GM12878 (cell line): Measurements from ENCODE around the gene CLCNKB. TPM values are rescaled to one million over a fixed set of nuclear protein-coding genes. Genes with fewer than 3 reads are reported as not detected.

ENCODE experiments used
- ATAC-seq: fragments of 200-7000 bp; cut with Tn5 transposase; 3 replicates; pipeline ENCODE4 v1.9.1; 2020; ENCODE audit warnings: mild to moderate bottlenecking, moderate library complexity
- BruUV-seq: library from RNA; stranded (reverse); fragments of 400-500 nt; replicated peaks from 2 replicates; lab custom pipeline; 2021; lab: Mats Ljungman, UMichigan
- CTCF ChIA-PET: fragments of 300-600 bp; sonication (Branson Sonifier 250); formaldehyde crosslinking; extraction: SDS; loops from one replicate; lab custom pipeline; 2021; ENCODE audit warnings: inconsistent platforms; lab: Yijun Ruan, JAX
- POLR2A ChIA-PET: fragments of 350-600 bp; formaldehyde crosslinking; extraction: SDS; loops from one replicate; lab custom pipeline; 2021; ENCODE audit warnings: inconsistent platforms; lab: Charles Lee
- RAD21 ChIA-PET: fragments of 300-600 bp; sonication (Branson Sonifier 250); formaldehyde crosslinking; loops from one replicate; lab custom pipeline; 2023; ENCODE audit warnings: antibody characterized with exemption; ENCODE audit not compliant: unreplicated experiment; lab: Charles Lee
- SMC1A ChIA-PET: fragments of 300-600 bp; sonication (Branson Sonifier 250); formaldehyde crosslinking; loops from one replicate; lab custom pipeline; 2023; ENCODE audit not compliant: unreplicated experiment, uncharacterized antibody; lab: Charles Lee
- DNase-seq: peaks from one replicate; pipeline ENCODE4 v3.0.0-alpha.2; 2011; ENCODE audit warnings: low read depth, low spot score
- FAIRE-seq: peaks from 3 replicates; lab custom pipeline; 2011; peaks lifted over from hg19 to GRCh38; lab: Jason Lieb, UNC
- H2AFZ ChIP-seq: 2 replicates; pipeline ENCODE4 v1.6.0; 2011; ENCODE audit warnings: low read depth, low read length, control low read depth; ENCODE audit not compliant: control insufficient read depth
- H3K27ac ChIP-seq: 2 replicates; pipeline ENCODE4 v1.5.1; 2011; ENCODE audit warnings: control low read depth; ENCODE audit not compliant: control insufficient read depth, insufficient read depth
- H3K27me3 ChIP-seq, 2 experiments: replicated peaks in 1 of 2; 2 replicates each; pipeline versions ENCODE4 v1.6.0 to v1.6.1; 2011; ENCODE audit warnings: low read length in 1 of 2; ENCODE audit not compliant: control insufficient read depth in 2 of 2, insufficient read depth in 2 of 2
- H3K36me3 ChIP-seq, 2 experiments: 2 replicates each; pipeline ENCODE4 v1.5.1; 2011; ENCODE audit warnings: low read length in 1 of 2; ENCODE audit not compliant: control insufficient read depth in 2 of 2, insufficient read depth in 2 of 2
- H3K4me1 ChIP-seq: 2 replicates; pipeline ENCODE4 v1.6.1; 2011; ENCODE audit warnings: mild to moderate bottlenecking, low read length, moderate library complexity, mixed read lengths; ENCODE audit not compliant: control insufficient read depth, insufficient read depth
- H3K4me2 ChIP-seq: 2 replicates; pipeline ENCODE4 v1.6.0; 2011; ENCODE audit warnings: control low read depth; ENCODE audit not compliant: control insufficient read depth, insufficient read depth
- H3K4me3 ChIP-seq: fragments of 200-600 bp; sonication (generic); 2 replicates; pipeline ENCODE4 v1.5.1; 2016
- H3K79me2 ChIP-seq: 2 replicates; pipeline ENCODE4 v1.6.0; 2011; ENCODE audit warnings: low read length; ENCODE audit not compliant: control insufficient read depth, insufficient read depth
- H3K9ac ChIP-seq: 2 replicates; pipeline ENCODE4 v1.8.0; 2011; ENCODE audit warnings: low read length, control low read depth, mixed read lengths; ENCODE audit not compliant: control insufficient read depth, insufficient read depth
- H3K9me3 ChIP-seq: replicated peaks from 3 replicates; pipeline ENCODE4 v1.5.1; 2011; ENCODE audit warnings: mild to moderate bottlenecking, low read length; ENCODE audit not compliant: control insufficient read depth, insufficient read depth
- H4K20me1 ChIP-seq: 2 replicates; pipeline ENCODE4 v1.6.0; 2011; ENCODE audit not compliant: control insufficient read depth, insufficient read depth
- BMI1 ChIP-seq: fragments of 450-650 bp; IDR thresholded peaks from 2 replicates; pipeline ENCODE4 v1.6.1; 2016; ENCODE audit warnings: mild to moderate bottlenecking, moderate library complexity, borderline replicate concordance
- BRCA1 ChIP-seq: IDR thresholded peaks from 2 replicates; pipeline ENCODE4 v1.6.1; 2011; ENCODE audit warnings: low read depth, low read length, improper control_type of control experiment
- CBX3 ChIP-seq: fragments of 200-600 bp; sonication (generic); IDR thresholded peaks from 2 replicates; pipeline ENCODE4 v1.6.1; 2016; ENCODE audit warnings: low read depth, borderline replicate concordance
- FOXM1 ChIP-seq: IDR thresholded peaks from 2 replicates; pipeline ENCODE4 v1.6.1; 2012; ENCODE audit warnings: low read depth, mild to moderate bottlenecking, inconsistent platforms, low read length, moderate library complexity
- HDAC6 ChIP-seq: fragments of 200-600 bp; sonication (generic); IDR thresholded peaks from one replicate; pipeline ENCODE4 v1.8.0; 2017; ENCODE audit warnings: antibody characterized with exemption; ENCODE audit not compliant: unreplicated experiment
- IKZF1 ChIP-seq: fragments of 450-650 bp; conservative IDR thresholded peaks from 2 replicates; pipeline ENCODE4 v1.6.1; 2017; ENCODE audit warnings: antibody characterized with exemption, mild to moderate bottlenecking
- IRF4 ChIP-seq: IDR thresholded peaks from 2 replicates; pipeline ENCODE4 v1.6.1; 2011; ENCODE audit warnings: low read depth, low read length
- MEF2B ChIP-seq: fragments of 450-650 bp; IDR thresholded peaks from 2 replicates; pipeline ENCODE4 v1.6.1; 2018; ENCODE audit warnings: mild to moderate bottlenecking, moderate library complexity; ENCODE audit not compliant: partially characterized antibody, poor library complexity, severe bottlenecking
- PAX8 ChIP-seq: fragments of 450-650 bp; IDR thresholded peaks from 2 replicates; pipeline ENCODE4 v1.6.1; 2017; ENCODE audit warnings: mild to moderate bottlenecking, moderate library complexity
- PKNOX1 ChIP-seq: fragments of 450-650 bp; IDR thresholded peaks from 2 replicates; pipeline ENCODE4 v1.6.1; 2016; ENCODE audit warnings: mild to moderate bottlenecking
- POU2F2 ChIP-seq: IDR thresholded peaks from 3 replicates; pipeline ENCODE4 v1.6.1; 2011; ENCODE audit warnings: low read depth, mild to moderate bottlenecking, low read length, borderline replicate concordance
- RCOR1 ChIP-seq: conservative IDR thresholded peaks from 2 replicates; pipeline ENCODE4 v1.6.1; 2012; ENCODE audit warnings: low read depth, low read length, improper control_type of control experiment
- SKIL ChIP-seq: fragments of 450-650 bp; IDR thresholded peaks from 2 replicates; pipeline ENCODE4 v1.6.1; 2017; ENCODE audit warnings: mild to moderate bottlenecking, low read depth, inconsistent platforms; ENCODE audit not compliant: poor library complexity, severe bottlenecking
- SPI1 ChIP-seq: IDR thresholded peaks from 2 replicates; pipeline ENCODE4 v1.6.1; 2011; ENCODE audit warnings: low read depth, mild to moderate bottlenecking, low read length, moderate library complexity, borderline replicate concordance; ENCODE audit not compliant: insufficient read depth
- TCF12 ChIP-seq: IDR thresholded peaks from 2 replicates; pipeline ENCODE4 v1.6.1; 2011; ENCODE audit warnings: low read depth, mild to moderate bottlenecking, low read length
- ZNF217 ChIP-seq: fragments of 450-650 bp; IDR thresholded peaks from 2 replicates; pipeline ENCODE4 v1.6.1; 2017; ENCODE audit warnings: antibody characterized with exemption, mild to moderate bottlenecking
- WGBS: methylation state at CpG from one replicate; pipeline ENCODE4 v1.1.6; 2016; ENCODE audit warnings: low lambda C conversion rate; ENCODE audit not compliant: insufficient replicate concordance, insufficient coverage; ENCODE audit errors: missing lambda C conversion rate; 5-methylcytosine and 5-hydroxymethylcytosine counted together
- in situ Hi-C: fragments of 300-500 bp; cut with MboI; formaldehyde crosslinking; loops from 9 replicates; pipeline ENCODE4 v1.14.3; 2018; ENCODE audit warnings: mixed read lengths
- intact Hi-C: fragments of 100-400 bp; cut with micrococcal nuclease; formaldehyde crosslinking; loops from one replicate; pipeline ENCODE4 v1.14.2; 2022; ENCODE audit not compliant: unreplicated experiment
- polyA plus RNA-seq, 11 experiments: library from polyadenylated mRNA; depleted of rRNA in 4 of 11; unstranded in 6 of 11; stranded (reverse) in 5 of 11; fragments of >200 nt; fragmentation: Nextera tagmentation in 4 of 11; fragmentation: Illumina TruSeq in 1 of 11; extraction: Ambion mirVana in 4 of 11; extraction: Trizol in 1 of 11; gene quantifications; 1 replicate in 1 of 11; 2 replicates in 10 of 11; pipeline versions ENCODE4 v1.2.1 to v1.2.3, GENCODE V29; 2011 to 2016; ENCODE audit warnings: inconsistent platforms in 2 of 11, missing spikeins in 2 of 11, low read depth in 1 of 11
- total RNA-seq, 4 experiments: library from RNA; depleted of rRNA in 3 of 4; stranded (reverse); fragments of >200 nt in 3 of 4; fragmentation: Illumina TruSeq in 1 of 4; extraction: Trizol in 1 of 4; gene quantifications; 2 replicates each; pipeline versions ENCODE4 v1.2.1 to v1.2.3, GENCODE V29; 2013 to 2021
- TF ChIP-seq, protein P1 (sequence below): fragments of 450-650 bp; IDR thresholded peaks from 2 replicates; pipeline ENCODE4 v1.6.1; 2018; ENCODE audit warnings: mild to moderate bottlenecking, low read depth, moderate library complexity; ENCODE audit not compliant: partially characterized antibody

CLCNKB gene
- total and polyA plus RNA-seq, 10 of the 15 experiments (the other 5 are each of a cell fraction or from before 2014, with no cell fraction given) = 0.05 TPM; not detected in 9

- TF ChIP-seq IKZF1 (no peak), IRF4 (no peak)
These were observed 49.4 kb downstream of the CLCNKB start (continued) for GRCh38 chr1:16092923-16093511.

- 40% methylated on average over 9 of the region's 9 CpGs for WGBS
- no peaks in the 10 kb centered on the region for H4K20me1 ChIP-seq
- H3K9ac ChIP-seq = no peak overlapping the region
- no peaks in the 10 kb centered on the region for H3K36me3 ChIP-seq
- SMC1A ChIA-PET = interaction anchor here (0.6 kb wide), 1 partner anchor 95 kb away, joined by 3 read pairs; no protein-coding TSS in a partner anchor
- no peaks in the 10 kb centered on the region; a peak in 2 of 4 replicates for H3K27me3 ChIP-seq
- POLR2A ChIA-PET = interaction anchor here (0.6 kb wide), 1 partner anchor 878 kb away, joined by 5 read pairs; no protein-coding TSS in a partner anchor
- FAIRE-seq (no peak), DNase-seq (no peak)
- H3K79me2 ChIP-seq = no peaks in the 10 kb centered on the region
- intact Hi-C loops (no loop called here), in situ Hi-C loops (no loop called here)
- CTCF ChIA-PET = no interaction called here
- H2AFZ ChIP-seq = no peak overlapping the region
- H3K4me3 ChIP-seq = no peak overlapping the region
- no peaks in the 10 kb centered on the region for H3K9me3 ChIP-seq
- no peak for TF ChIP-seq BMI1
- TF ChIP-seq BRCA1 = no peak
- no peak for TF ChIP-seq CBX3
- TF ChIP-seq PKNOX1 = no peak
- TF ChIP-seq POU2F2 = no peak
- TF ChIP-seq MEF2B = no peak
- no peak for TF ChIP-seq ZNF217
- no peak for TF ChIP-seq TCF12
- no peak for TF ChIP-seq SKIL
- TF ChIP-seq PAX8 = no peak
- TF ChIP-seq FOXM1 = no peak
- no peak for TF ChIP-seq HDAC6
- TF ChIP-seq, protein P1, sequence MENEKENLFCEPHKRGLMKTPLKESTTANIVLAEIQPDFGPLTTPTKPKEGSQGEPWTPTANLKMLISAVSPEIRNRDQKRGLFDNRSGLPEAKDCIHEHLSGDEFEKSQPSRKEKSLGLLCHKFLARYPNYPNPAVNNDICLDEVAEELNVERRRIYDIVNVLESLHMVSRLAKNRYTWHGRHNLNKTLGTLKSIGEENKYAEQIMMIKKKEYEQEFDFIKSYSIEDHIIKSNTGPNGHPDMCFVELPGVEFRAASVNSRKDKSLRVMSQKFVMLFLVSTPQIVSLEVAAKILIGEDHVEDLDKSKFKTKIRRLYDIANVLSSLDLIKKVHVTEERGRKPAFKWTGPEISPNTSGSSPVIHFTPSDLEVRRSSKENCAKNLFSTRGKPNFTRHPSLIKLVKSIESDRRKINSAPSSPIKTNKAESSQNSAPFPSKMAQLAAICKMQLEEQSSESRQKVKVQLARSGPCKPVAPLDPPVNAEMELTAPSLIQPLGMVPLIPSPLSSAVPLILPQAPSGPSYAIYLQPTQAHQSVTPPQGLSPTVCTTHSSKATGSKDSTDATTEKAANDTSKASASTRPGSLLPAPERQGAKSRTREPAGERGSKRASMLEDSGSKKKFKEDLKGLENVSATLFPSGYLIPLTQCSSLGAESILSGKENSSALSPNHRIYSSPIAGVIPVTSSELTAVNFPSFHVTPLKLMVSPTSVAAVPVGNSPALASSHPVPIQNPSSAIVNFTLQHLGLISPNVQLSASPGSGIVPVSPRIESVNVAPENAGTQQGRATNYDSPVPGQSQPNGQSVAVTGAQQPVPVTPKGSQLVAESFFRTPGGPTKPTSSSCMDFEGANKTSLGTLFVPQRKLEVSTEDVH = no peak
- TF ChIP-seq RCOR1 = no peak
- no peak for TF ChIP-seq SPI1
- TF ChIP-seq, all 136 proteins: peak for 0
- no TSS peak for BruUV-seq
- ATAC-seq = no peak
- RAD21 ChIA-PET = interaction anchor here (1.2 kb wide), 1 partner anchor 11 kb away, joined by 3 read pairs; no protein-coding TSS in a partner anchor
- H3K4me2 ChIP-seq = no peak overlapping the region
- H3K4me1 ChIP-seq = no peaks in the 10 kb centered on the region
- H3K27ac ChIP-seq = no peak overlapping the region
These were observed 50.0 kb downstream of the CLCNKB start for GRCh38 chr1:16093611-16094010.
